HG03139 (cell line): ENCODE data around the gene EVC2.

Source experiments
- ATAC-seq: cut with Tn5 transposase; IDR thresholded peaks from one replicate; pipeline ENCODE4 v1.9.1; 2021; ENCODE audit not compliant: unreplicated experiment

EVC2 gene

DNA sequence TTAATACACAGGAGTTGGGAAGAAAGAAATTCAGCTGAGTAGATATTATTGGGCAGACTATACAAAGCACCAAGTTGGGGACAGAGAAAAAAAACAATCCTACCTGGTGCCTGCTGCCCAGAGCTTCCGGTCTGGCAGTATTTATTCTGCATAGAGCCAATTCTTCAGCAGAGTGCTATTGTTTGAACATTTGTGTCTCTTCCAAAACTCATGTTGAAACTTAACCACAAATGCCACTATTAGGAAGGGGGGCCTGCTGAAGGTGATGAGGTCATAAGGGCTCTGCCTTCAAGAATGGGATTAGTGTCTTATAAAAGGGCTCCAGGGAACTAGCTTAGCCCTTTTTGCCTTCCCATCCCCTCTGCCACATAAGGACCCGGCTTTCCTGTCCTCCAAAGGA, 136.2 kb downstream of the EVC2 start:
- no peak for ATAC-seq

- no peak for ATAC-seq
These were observed 136.7 kb downstream of the EVC2 start for GRCh38 chr4:5571646-5572045.

DNA sequence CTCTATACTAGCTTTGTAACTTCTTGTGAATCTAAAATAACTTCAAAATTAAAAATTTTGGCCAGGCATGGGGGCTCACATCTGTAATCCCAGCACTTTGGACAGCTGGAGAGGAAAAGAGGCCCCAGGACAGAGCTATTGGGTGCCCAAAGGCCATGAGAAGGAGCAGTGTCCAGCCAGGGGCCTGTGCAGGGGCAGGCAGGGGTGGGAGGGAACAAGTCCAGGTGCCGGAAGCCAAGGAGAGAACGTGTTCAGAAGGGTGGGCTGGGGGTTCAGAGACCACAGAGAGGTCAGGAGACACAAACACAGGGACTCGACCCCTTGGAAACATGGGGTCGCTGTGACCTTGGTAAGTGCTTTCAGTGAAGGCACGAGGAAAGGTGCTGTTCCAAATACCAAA, 138.9 kb downstream of the EVC2 start:
- ATAC-seq, result no peak

GRCh38 chr4:5568931-5569330, 139.4 kb downstream of the EVC2 start:
- no peak for ATAC-seq

DNA sequence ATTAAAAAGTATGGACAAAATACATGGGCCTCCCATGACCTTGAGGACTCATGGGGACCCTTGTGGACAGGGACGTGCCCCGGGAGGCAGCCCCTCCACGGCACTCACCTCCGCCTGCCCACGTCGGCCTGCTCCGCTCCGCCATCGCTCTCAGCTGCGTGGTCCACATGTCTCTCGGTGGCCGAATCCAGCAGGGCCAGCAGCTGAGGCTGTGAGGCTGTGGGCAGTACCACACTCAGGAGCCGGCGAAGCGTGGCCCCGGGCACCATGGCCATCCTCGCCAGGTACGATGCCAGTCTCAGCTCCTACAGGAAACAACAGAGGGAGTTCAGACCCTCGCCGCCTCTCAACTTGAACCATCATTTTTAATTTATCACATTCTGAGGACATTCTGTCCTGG, 140.0 kb downstream of the EVC2 start:
- no peak for ATAC-seq

DNA sequence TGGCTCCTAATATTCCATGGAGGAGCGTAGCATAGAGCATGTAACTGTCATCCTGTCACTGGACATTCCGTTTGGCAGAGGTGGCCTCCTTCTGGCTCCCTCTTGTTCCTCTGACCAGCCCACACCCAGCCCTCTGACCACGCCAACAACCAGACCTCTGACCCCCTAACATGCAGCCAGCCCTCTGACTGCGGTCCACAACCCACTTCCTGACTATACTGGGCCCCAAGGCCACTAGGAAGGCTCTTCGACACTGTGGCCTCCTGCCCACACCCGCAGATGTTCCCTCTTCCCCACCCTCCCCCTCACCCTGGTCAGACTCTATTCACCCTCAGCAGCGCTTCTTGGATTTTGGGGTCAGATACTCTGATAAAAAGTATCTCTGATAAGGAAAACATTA, 141.4 kb downstream of the EVC2 start:
- ATAC-seq, result no peak

- ATAC-seq, result no peak
These were observed 141.8 kb downstream of the EVC2 start for GRCh38 chr4:5566526-5566925.

GRCh38 chr4:5563856-5564255, 144.5 kb downstream of the EVC2 start:
- ATAC-seq, result no peak

DNA sequence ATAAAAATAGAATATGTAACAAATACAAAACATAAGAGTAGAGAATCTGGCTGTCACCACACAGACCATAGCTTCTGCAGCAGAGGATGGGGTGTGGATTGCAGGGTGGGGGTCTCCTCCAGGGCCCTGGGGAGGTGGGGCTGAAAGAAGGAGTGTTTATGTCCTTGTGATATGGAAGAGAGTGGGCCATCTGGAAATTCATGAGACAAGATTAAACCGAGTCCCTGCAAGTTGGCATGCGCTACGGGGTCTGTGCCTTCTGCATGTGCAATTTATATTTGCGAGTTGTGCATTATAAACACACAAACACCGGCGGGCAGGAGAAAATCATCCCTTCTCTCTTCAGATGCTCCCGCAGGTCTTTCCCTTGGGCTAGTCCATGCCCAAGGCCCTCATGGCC, 145.9 kb downstream of the EVC2 start:
- no peak for ATAC-seq

DNA sequence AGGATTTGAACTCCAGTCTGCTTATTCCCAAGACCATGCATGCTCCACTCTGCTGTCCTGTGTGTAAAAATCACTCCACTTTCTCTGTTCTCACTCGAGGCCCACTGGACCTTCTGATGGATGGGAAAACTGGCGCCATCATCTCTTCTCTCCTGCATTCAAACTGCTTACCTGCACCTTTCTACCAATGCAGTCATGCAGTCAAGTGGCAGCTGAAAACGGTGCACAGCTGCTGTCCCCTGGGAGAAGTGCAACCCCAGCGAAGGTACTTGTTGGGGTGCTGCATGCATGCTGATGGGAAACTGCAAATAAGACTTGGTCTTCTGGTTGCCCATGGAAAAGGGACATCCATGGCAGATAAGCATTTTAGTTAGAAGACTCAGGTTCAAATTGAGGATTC, 147.1 kb downstream of the EVC2 start:
- ATAC-seq, result no peak

DNA sequence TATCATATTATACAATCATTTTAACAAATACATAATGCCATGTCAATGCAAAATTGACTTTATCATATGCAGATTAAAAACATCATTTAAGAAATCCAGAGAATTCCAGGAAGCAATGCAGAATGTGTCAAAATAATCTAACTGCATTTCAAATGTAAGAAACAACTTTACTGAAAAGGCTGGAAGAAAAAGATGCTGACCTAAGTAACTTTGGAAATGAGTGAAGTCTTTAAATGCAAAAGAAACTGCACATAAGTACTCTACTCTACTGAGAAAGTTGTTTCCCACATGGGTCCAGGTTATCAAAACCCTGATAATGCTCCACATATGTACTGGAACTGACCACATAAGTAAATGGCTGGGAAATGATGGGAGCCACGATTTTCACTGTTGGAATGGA, 149.9 kb downstream of the EVC2 start:
- ATAC-seq, result no peak

DNA sequence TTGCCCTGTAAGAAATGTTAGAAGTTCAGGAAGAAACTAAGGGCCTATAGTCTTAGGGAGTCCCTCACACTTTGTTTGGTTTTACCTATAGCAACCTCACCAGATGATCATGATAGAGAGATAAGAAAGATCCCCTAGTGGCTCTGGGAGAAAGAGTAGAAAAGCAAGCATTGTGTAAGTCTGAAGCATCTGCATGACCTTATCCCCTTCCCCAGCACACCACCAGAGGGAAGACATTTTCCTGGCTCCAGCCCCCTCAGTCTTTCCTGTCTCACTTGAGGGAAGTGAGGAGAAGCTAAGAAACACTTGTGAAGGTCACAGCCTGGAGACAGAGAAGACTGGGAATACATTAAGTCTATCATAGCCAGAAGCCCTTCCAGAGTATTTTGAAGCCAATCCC, 154.0 kb downstream of the EVC2 start:
- no peak for ATAC-seq

DNA sequence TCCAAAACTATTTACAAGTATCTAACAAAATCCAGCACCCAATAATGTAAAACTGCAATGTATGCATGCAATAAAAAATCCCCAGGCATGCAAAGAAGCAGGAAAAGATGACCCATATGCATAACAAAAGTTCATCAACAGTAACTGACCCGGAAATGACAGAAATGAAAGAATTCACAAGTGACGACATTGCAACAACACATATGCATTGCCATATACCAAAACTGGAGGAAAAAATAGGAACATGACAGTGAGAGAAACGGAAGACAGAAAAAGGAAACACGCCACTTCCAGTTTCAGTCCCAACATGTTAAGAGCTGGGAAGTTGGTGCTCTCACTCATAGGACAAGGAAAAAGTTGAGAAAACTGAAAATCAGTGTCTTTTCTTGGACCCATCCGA, 154.6 kb downstream of the EVC2 start:
- ATAC-seq, result no peak

GRCh38 chr4:5552451-5552850, 155.9 kb downstream of the EVC2 start:
- ATAC-seq, result no peak

DNA sequence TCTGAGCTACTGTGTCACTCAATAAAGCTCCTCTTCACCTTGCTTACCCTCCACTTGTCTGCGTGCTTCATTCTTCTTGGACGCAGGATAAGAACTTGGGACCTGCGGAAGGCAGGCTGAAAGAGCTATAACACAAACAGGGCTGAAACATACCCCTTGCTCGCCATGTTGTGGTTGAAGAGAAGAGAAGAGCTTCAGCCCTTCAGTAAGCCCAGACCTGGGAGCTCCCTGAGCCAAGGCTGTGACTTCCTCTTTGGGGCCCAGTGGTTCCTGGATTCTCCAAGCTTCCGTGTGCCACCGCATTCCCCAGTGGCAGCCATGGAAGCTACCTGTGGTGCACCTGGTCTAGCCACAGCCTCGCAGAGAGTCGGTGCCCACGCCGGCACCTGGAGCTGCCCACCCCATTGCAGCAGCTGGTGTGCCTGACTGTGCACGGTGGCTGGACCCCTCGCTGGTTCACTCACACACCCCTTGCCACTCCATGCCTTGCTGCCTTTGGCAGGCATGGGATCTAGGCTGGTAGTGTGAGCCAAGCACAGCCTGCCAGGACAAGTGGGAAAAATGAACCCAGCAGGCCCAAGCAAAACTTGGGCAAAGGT, 160.6 kb downstream of the EVC2 start:
- ATAC-seq, result no peak

GRCh38 chr4:5545271-5545670, 163.1 kb downstream of the EVC2 start:
- ATAC-seq, result no peak

- ATAC-seq, result no peak
These were observed 163.6 kb downstream of the EVC2 start for GRCh38 chr4:5544762-5545161.

- ATAC-seq, result no peak
These were observed 164.7 kb downstream of the EVC2 start for GRCh38 chr4:5543681-5544080.

- no peak for ATAC-seq
These were observed 167.2 kb downstream of the EVC2 start for GRCh38 chr4:5541169-5541568.

GRCh38 chr4:5539584-5539983, 168.8 kb downstream of the EVC2 start:
- ATAC-seq, result no peak

DNA sequence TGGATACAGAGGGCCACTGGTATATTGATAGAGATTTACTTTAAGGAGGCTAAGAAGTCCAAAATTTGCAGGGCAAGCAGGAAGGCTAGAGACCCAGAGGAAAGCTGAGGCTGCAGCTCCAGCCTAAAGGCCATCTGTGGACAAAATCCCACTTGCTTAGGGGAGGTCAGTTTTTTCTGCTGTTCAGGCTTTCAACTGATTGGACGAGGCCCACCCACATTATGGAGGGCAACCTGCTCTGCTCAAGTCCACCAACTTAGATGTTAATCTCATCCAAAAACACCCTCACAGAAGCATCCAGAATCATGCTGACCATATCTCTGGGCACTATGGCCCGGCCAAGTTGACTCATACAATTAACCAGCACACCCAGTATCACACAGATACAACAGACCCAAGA, 176.3 kb downstream of the EVC2 start:
- ATAC-seq, result no peak

GRCh38 chr4:5528031-5528436, 180.3 kb downstream of the EVC2 start:
- ATAC-seq, result no peak

DNA sequence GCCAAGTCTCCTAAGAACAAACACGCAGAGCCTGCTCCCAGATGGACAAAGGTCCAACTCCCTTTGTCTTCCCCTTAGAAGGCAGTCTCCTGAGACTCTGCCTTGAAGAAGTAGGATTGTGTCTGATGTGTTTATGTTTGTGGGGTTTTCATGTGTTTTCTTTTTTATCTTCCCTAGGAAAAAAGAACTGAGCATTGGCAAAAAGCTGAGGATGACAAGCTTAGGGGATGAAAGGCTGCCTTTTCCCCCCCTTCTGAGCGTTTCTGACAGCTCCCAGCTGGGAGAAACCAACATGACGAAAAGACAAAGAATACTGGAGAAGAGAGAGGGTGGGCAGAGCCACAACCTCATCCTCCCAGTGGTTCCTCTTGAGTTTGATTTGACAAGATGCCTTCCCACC, 181.1 kb downstream of the EVC2 start:
- ATAC-seq, result no peak
